Stimulated activated CD4-positive, alpha-beta T cell treated with anti-CD3 and anti-CD28 coated beads, Interleukin-12 subunit alpha, Interleukin-12 subunit beta, amount 100 ng/mL, for 48 hours (primary cell): ENCODE data around the gene CPEB4.

ENCODE experiments used
- DNase-seq, 3 donors: peaks; one replicate each; pipeline ENCODE4 v3.0.0-alpha.2; 2020; ENCODE audit warnings: low read depth in 2 of 3, low spot score in 1 of 3

The CPEB4 gene

DNA sequence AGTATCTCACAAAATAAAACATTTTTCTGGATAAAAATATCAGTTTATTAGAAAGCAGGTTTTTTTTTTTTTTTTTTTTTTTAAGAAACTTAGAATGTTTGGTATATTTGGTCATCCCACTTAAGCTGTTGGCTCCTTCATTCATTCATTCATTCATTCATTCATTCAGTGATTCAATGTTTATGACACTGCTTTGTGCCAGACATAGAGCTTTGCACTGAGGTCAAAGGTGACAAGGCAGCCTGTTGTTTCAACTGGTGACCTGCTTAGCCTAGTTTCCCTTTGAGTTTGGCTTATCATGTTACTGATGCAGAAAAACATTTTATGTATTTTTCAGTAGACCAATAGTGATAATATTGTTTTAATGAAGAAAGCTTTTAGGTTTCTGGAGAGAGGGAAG is 23.5 kb downstream of the CPEB4 start:
- DNase-seq: no peak

DNA sequence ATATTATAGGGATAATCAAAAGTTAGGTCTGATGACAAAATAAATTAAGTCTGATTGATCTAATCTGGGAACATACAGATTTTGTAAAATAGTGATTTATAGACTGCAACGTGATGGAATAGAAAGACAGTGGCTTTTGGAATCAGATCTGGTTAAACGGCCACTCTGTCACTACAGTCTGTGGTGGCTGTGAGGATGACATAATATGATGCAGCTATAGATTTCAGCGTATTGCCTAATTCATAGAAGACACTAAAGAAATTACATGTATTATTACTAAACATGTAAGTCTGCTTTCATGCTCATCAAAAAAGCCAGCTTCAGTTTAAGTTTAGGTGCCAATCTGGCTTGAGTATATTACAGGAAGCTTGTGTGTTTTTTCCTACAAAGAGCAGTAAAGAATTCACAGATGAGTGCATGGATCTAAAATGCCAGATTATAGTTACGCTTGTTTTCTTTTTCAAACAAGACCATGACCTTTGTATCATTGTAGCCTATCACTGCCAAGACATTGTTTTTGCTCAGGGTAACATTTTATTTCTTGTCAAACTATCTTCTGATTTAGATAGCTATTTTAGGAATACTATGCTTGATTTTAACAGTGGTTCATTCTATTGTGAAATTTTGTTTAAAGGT is 25.7 kb downstream of the CPEB4 start:
- no peak for DNase-seq

- no peak for DNase-seq
Measured at GRCh38 chr5:173915310-173916014, 27.3 kb downstream of the CPEB4 start.

DNA sequence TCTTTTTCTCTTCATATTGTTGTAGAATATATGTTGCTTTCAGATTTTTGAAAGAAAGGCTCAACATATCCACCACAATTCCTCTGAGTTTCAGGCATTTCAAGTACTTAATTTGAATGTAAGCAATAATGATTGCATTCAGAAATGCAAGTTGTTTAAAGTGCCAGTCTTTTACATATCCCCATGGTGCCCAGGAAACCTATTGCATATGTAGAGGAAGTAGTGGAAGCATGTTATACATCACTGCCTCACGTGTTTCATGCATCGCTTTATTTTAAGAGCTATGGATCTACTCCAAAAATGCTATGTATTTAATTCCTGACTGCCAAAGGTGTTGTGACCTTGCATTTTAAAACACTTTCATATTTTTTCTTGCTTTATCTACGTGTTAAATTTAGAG is 28.1 kb downstream of the CPEB4 start:
- no peak for DNase-seq

DNA sequence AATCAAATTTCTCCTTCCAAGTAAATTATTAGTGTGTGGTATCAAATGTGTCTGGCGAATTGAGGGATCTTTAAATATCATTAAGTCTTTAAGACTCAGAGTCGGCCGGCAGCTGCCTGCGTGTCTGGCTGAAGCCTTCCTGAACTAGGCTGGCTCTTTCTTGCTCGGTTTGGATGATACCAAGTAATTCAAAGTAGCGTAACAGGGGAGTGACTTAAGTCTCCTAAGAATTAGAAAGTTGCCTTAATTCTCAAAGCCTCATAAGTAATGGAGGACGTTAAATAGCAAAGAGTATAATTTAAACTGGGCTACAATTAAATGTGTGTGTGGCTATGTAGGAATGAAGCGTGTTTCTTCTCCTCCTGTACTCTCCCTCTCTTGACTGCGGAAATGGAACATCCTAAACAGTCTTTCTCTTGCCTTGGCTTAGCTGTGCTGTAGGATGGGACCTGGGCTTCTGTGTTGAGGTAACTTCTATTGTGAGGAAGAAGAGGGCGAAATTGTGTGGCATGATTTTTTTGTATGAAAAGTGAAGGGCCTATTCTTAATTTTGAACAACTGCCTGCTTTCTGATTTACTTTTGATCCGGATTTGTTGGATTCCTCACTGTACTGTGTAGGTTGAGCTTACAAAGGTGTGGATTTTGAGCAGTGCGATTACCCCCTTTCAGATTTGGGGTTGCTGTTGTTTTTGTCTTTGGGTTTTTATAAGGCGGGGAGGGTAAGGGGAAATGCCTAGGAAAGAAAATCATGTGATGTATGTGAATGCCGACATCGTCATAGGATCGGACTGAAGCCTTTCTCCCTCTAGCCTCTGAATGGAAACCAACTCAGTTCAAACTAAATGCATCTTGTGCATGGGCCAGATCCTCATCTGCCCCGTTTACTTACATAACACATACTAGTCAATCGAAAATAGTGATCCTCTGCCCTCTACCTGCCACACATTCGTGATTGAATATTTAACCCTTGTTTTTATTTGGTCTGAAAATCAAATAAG is 29.9 kb downstream of the CPEB4 start:
- peak in 2 of 3 donors; percentile 34 to 44 for DNase-seq

- DNase-seq: no peak
Measured at GRCh38 chr5:173919443-173919842, 31.3 kb downstream of the CPEB4 start.

- no peak for DNase-seq
Measured at GRCh38 chr5:173920024-173920753, 32.0 kb downstream of the CPEB4 start.

- DNase-seq: no peak
Measured at GRCh38 chr5:173920866-173921555, 32.9 kb downstream of the CPEB4 start.

GRCh38 chr5:173922527-173922926 is 34.4 kb downstream of the CPEB4 start:
- DNase-seq: no peak

GRCh38 chr5:173923218-173924095 is 35.3 kb downstream of the CPEB4 start:
- no peak for DNase-seq

DNA sequence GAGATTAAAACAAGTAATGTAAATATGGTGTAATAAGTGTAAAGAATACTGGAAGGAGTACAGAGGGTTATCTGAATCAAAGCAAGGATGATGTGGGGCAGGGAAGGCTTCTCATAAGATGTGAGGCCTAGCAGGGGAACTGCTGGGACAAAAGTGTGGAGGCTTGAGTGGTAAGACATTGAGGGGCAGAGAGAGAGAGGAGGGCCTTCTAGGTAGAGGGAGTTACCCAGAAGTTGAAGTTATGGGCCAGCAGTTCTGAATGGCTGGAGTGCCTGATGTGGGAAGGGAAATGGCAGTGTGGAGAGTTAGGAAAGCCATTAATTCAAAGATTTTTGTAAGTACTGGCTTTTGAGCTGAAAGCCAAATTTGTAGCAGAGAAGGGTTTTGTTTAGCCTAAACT is 36.8 kb downstream of the CPEB4 start:
- DNase-seq: no peak

GRCh38 chr5:173925449-173926071 is 37.4 kb downstream of the CPEB4 start:
- peak in 1 of 3 donors; percentile 25 for DNase-seq

DNA sequence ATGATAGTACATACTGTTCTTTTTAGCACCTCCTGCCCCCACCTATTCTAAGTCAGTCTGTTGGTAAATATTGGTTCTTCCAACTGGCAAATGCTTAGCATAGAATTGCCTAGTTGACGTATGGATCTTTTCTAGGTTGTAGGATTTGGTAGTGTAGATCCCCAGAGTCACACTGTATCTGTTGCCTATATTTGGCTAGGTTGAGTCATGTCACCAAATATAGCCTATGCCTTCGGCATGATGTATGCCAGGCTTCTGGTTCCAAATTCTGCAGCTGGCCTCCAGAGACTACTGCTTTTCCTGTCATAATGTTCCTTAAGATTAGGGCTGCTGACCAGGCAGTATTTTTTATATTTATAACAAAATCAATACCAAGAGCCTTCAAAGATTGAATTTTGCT is 38.2 kb downstream of the CPEB4 start:
- DNase-seq: no peak

DNA sequence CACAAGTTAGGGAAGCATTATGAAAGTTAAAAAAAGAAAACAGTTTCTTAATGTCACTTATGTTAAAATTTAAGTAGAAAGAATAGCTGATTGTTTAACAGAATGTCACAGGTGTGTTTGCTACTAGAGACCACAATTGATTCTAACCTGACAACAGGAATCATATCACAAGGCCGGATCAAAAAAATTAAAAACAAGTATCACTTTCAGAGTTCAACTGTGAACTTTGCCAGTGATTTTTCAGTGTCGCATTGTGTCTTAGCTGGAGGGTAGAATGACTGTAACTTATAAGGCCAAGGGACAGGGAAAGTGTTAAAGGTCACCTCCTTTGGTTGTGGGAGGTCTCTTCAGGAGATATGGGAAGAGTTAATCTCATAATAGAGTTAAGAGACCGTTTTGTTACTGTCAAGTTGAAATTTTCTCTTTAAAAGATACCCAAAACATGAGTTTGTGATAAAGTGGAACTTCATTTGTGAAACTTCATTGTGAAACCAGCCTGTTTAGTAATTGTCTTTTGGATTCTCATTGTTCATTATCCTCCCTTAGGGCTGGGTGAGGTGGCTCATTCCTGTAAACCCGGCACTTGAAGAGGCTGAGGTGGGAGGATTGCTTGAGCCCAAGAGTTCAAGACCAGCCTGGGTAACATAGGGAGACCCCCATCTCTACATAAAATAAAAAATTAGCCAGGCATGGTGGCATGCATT is 40.9 kb downstream of the CPEB4 start:
- DNase-seq: no peak

DNA sequence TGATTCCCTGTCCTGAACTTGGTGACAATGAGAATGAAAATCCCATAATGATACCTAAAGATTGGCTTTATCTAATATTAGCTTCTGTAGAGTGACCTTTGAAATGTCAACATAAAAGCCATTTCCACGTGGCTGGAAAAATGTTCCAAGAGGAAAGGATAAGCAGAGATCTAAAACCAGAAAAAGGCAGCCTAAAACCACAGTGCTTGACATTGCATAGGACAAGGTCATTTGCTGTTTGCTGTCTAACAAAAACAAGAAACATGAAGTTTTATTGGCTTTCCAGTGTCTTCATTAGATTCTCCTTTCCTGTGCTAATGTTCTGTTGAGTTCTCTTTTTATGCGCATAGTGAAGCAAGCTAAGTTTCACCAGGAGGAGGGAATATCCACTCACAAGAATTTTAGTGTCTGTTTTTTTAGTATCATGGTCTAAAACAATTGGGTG is 44.6 kb downstream of the CPEB4 start:
- no peak for DNase-seq

DNA sequence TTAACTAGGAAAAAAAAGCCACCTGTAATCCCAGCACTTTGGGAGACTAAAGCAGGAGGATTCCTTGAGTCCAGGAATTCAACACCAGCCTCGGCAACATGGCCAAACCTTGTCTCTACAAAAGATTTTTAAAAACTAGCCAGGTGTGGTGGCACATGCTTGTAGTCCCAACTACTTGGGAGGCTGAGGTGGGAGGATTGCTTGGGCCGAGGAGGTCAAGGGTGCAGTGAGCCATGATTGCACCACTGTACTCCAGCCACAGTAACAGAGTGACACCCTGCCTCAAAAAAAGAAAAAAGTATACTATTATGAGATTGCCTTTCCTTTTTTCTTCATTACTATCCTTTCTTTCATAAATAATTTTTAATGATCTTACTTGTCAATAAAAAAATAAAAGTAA is 45.8 kb downstream of the CPEB4 start:
- DNase-seq: no peak

DNA sequence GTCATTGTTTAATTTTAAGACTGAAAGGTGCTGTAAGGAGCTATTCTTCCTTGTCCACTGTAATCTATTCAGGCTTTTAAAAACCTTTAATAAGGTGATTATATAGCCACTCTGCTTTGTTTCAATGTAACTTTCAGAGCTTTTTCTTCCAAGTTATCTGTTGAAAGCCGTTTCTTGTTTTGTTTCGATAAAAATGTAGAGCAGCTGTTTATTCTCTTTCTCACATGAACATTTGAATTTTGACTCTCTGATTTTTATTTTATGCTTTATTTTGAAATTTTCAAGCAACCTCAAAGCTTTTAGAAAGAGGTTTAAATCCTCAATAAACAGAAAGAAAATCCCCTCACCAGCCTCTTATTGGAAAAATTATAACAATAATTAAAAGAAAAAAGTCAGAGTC is 47.2 kb downstream of the CPEB4 start:
- DNase-seq: no peak

DNA sequence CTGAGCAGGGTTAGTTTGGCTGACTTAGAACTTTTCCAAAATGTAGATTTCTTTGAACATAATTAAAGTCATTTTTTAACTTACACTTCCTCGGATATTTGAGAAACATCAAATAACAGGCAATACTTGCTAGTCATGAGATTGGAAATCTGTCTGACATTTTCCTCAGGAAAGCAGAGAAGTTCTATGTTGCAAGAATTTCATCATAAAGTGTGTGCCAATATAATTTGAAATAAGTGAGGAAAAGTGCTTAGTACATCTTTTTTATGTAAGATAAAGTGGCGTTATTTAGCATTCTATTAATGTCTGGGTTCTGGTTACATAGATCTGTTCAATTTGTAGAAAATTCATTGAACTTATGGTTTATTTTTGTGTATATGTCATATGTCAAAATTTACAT is 52.1 kb downstream of the CPEB4 start:
- DNase-seq: no peak
